Spleen (tissue), 11 donors: ENCODE measurements around the gene PNO1. TPM values are rescaled to one million over a fixed set of nuclear protein-coding genes. Genes with fewer than 3 reads are reported as not detected.
A peak's percentile ranks its signal among the peaks of the same experiment; 100 is the strongest.

Source experiments
- DNase-seq: peaks from one replicate; pipeline ENCODE4 v3.0.0-alpha.2; 2020
- H3K27ac ChIP-seq, 8 donors: fragments of 200-600 bp; sonication (generic) in 7 of 8; 1 replicate in 4 of 8; 2 replicates in 4 of 8; pipeline versions ENCODE4 v1.5.0 to v1.8.0; 2016 to 2021; ENCODE audit warnings: inconsistent platforms in 4 of 8, mild to moderate bottlenecking in 4 of 8, moderate library complexity in 1 of 8
- H3K27me3 ChIP-seq, 7 donors: fragments of 200-600 bp; sonication (generic) in 6 of 7; replicated peaks in 1 of 7; 1 replicate in 4 of 7; 2 replicates in 3 of 7; pipeline versions ENCODE4 v1.5.0 to v1.8.0; 2016 to 2021; ENCODE audit warnings: inconsistent platforms in 3 of 7, mild to moderate bottlenecking in 1 of 7
- H3K36me3 ChIP-seq, 6 donors: fragments of 200-600 bp; sonication (generic) in 5 of 6; 1 replicate in 4 of 6; 2 replicates in 2 of 6; pipeline versions ENCODE4 v1.5.0 to v1.8.0; 2016 to 2021; ENCODE audit warnings: inconsistent platforms in 2 of 6
- H3K4me1 ChIP-seq, 6 donors: fragments of 200-600 bp; sonication (generic) in 5 of 6; 1 replicate in 3 of 6; 2 replicates in 3 of 6; pipeline versions ENCODE4 v1.5.0 to v1.8.0; 2016 to 2021; ENCODE audit warnings: inconsistent platforms in 3 of 6
- H3K4me3 ChIP-seq, 8 donors: fragments of 200-600 bp; sonication (generic) in 7 of 8; 1 replicate in 4 of 8; 2 replicates in 4 of 8; pipeline versions ENCODE4 v1.5.0 to v1.8.0; 2016 to 2021; ENCODE audit warnings: inconsistent platforms in 4 of 8, mild to moderate bottlenecking in 4 of 8, moderate library complexity in 2 of 8
- H3K9me3 ChIP-seq, 8 donors: fragments of 200-600 bp; sonication (generic) in 7 of 8; 1 replicate in 4 of 8; 2 replicates in 4 of 8; pipeline versions ENCODE4 v1.5.0 to v1.8.0; 2016 to 2021; ENCODE audit warnings: inconsistent platforms in 4 of 8
- CTCF ChIP-seq, 11 experiments: fragments of 200-600 bp in 7 of 11; fragments of 450-650 bp in 4 of 11; sonication (generic) in 4 of 11; IDR thresholded peaks in 8 of 11; conservative IDR thresholded peaks in 3 of 11; 1 replicate in 7 of 11; 2 replicates in 4 of 11; pipeline versions ENCODE4 v1.4.0 to v1.8.0; 2016 to 2021; ENCODE audit warnings: antibody characterized with exemption in 11 of 11, inconsistent platforms in 4 of 11, mild to moderate bottlenecking in 1 of 11
- POLR2A ChIP-seq, 3 donors: fragments of 450-650 bp; IDR thresholded peaks; one replicate each; pipeline ENCODE4 v1.5.1; 2017; ENCODE audit warnings: antibody characterized with exemption in 3 of 3, mild to moderate bottlenecking in 1 of 3
- POLR2AphosphoS5 ChIP-seq, 3 donors: sonication (generic); formaldehyde crosslinking; IDR thresholded peaks; one replicate each; pipeline ENCODE4 v1.5.1; 2017; ENCODE audit warnings: antibody characterized with exemption in 3 of 3
- WGBS, 5 donors: extraction: QIAGEN DNeasy Blood & Tissue Kit in 3 of 5; methylation state at CpG; one replicate each; pipeline versions ENCODE4 v1.1.5 to v1.1.7; 2013 to 2018; 5-methylcytosine and 5-hydroxymethylcytosine counted together
- intact Hi-C: fragments of 100-400 bp; cut with DNase I; formaldehyde crosslinking; loops from one replicate; pipeline ENCODE4 v1.15.0; 2023; ENCODE audit warnings: low total_unique reads
- polyA plus RNA-seq, 3 donors: library from polyadenylated mRNA; stranded (reverse); fragments of 200-250 nt; gene quantifications; one replicate each; pipeline ENCODE4 v1.2.1, GENCODE V29; 2013
- total RNA-seq, 7 donors: library from RNA; depleted of rRNA in 3 of 7; stranded (reverse); fragments of >200 nt in 3 of 7; fragmentation: NEBNext Ultra II Directional in 4 of 7; extraction: Animal tissue kit (Norgen Biotek cat#: 25700) in 4 of 7; gene quantifications; one replicate each; pipeline versions ENCODE4 v1.1.0 to v1.2.1, GENCODE V29; 2016 to 2021
- donor health status: healthy with polysubstance abuse.
- donor health status: DM: no; HTN: no; CAD: no; lungs with moderate emphysema.
- donor health status: DM: no; HTN: no; CAD: no.
- donor health status: Bipolar disorder and iron deficiency.
- donor health status: healthy.
- donor health status: DM: no; HTN: no; CAD: no.
- donor health status: DM: yes; HTN: yes; CAD: no.

The PNO1 gene
- total and polyA plus RNA-seq, 10 donors: 5.4 to 13.5 (median 10.7) TPM

GRCh38 chr2:68176657-68177056 lies 19.0 kb downstream of the PNO1 start:
- TF ChIP-seq POLR2A (IDR thresholded peaks at IDR 0.05) (no peak), CTCF (IDR thresholded peaks at IDR 0.05 in 8 of 11, conservative IDR thresholded peaks at IDR 0.05 in 3 of 11) (no peak), POLR2AphosphoS5 (IDR thresholded peaks at IDR 0.05) (no peak)
- Histone ChIP-seq H3K4me1 (peaks cover 3 to 47% (median 19%) of the 10 kb centered on the region in 6 donors), H3K4me3 (no peak overlapping the region), H3K36me3 (peaks cover 0 to 93% (median 28%) of the 10 kb centered on the region in 6 donors), H3K27ac (no peak overlapping the region), H3K9me3 (no peaks in the 10 kb centered on the region), H3K27me3 (no peaks in the 10 kb centered on the region)
- intact Hi-C loops: no loop called here
- no peak for DNase-seq
- 45 to 60% (median 50%) methylated on average over 7 of the region's 7 CpGs for WGBS, 5 donors

GRCh38 chr2:68177541-68177940 lies 19.9 kb downstream of the PNO1 start:
- Histone ChIP-seq H3K36me3 (peaks cover 0 to 92% (median 30%) of the 10 kb centered on the region in 6 donors), H3K27ac (no peak overlapping the region), H3K27me3 (no peaks in the 10 kb centered on the region), H3K9me3 (no peaks in the 10 kb centered on the region), H3K4me1 (peaks cover 3 to 44% (median 19%) of the 10 kb centered on the region in 6 donors), H3K4me3 (no peak overlapping the region)
- no peak for DNase-seq
- WGBS, 5 donors: 47 to 83% (median 50%) methylated on average over 2 of the region's 2 CpGs
- intact Hi-C loops: no loop called here
- peak in 1 of 3 donors; percentile 22 for TF ChIP-seq POLR2AphosphoS5 (IDR thresholded peaks at IDR 0.05)
- no peak for TF ChIP-seq POLR2A (IDR thresholded peaks at IDR 0.05)
- no peak for TF ChIP-seq CTCF (IDR thresholded peaks at IDR 0.05 in 8 of 11, conservative IDR thresholded peaks at IDR 0.05 in 3 of 11)

- H3K27ac ChIP-seq: no peak overlapping the region
- DNase-seq: no peak
- 96 to 99% (median 96%) methylated on average over 3 of the region's 3 CpGs for WGBS, 5 donors
- peaks cover 0 to 35% (median 14%) of the 10 kb centered on the region in 6 donors for H3K4me1 ChIP-seq
- intact Hi-C loops: no loop called here
- H3K36me3 ChIP-seq: peaks cover 0 to 95% (median 35%) of the 10 kb centered on the region in 6 donors
- H3K4me3 ChIP-seq: no peak overlapping the region
- no peaks in the 10 kb centered on the region for H3K27me3 ChIP-seq
- TF ChIP-seq CTCF (IDR thresholded peaks at IDR 0.05 in 8 of 11, conservative IDR thresholded peaks at IDR 0.05 in 3 of 11) (no peak), POLR2A (IDR thresholded peaks at IDR 0.05) (no peak), POLR2AphosphoS5 (IDR thresholded peaks at IDR 0.05) (no peak)
- H3K9me3 ChIP-seq: no peaks in the 10 kb centered on the region
Measured at GRCh38 chr2:68178432-68178831, 20.7 kb downstream of the PNO1 start.

- TF ChIP-seq POLR2A (IDR thresholded peaks at IDR 0.05) (no peak), CTCF (IDR thresholded peaks at IDR 0.05 in 8 of 11, conservative IDR thresholded peaks at IDR 0.05 in 3 of 11) (no peak), POLR2AphosphoS5 (IDR thresholded peaks at IDR 0.05) (no peak)
- peaks cover 0 to 28% (median 8%) of the 10 kb centered on the region in 6 donors for H3K4me1 ChIP-seq
- DNase-seq: no peak
- no peak overlapping the region for H3K27ac ChIP-seq
- WGBS, 5 donors: 90 to 93% (median 92%) methylated on average over 4 of the region's 4 CpGs
- H3K9me3 ChIP-seq: no peaks in the 10 kb centered on the region
- intact Hi-C loops: no loop called here
- no peak overlapping the region for H3K4me3 ChIP-seq
- no peaks in the 10 kb centered on the region for H3K27me3 ChIP-seq
- peaks cover 0 to 95% (median 40%) of the 10 kb centered on the region in 6 donors for H3K36me3 ChIP-seq
Measured at GRCh38 chr2:68178954-68179627, 21.4 kb downstream of the PNO1 start.
